H1 (cell line): ENCODE measurements around the gene ZRANB3. TPM values are rescaled to one million over a fixed set of nuclear protein-coding genes. Genes with fewer than 3 reads are reported as not detected.

ENCODE experiments used
- CTCF ChIA-PET: fragments of 300-600 bp; sonication (Branson Sonifier 250); formaldehyde crosslinking; loops from one replicate; lab custom pipeline; 2021; ENCODE audit not compliant: partially characterized antibody; lab: Charles Lee
- POLR2A ChIA-PET: fragments of 300-600 bp; sonication (Branson Sonifier 250); formaldehyde crosslinking; loops from one replicate; lab custom pipeline; 2021; ENCODE audit warnings: inconsistent platforms; ENCODE audit not compliant: partially characterized antibody; lab: Charles Lee
- DNase-seq, 2 experiments: peaks; one replicate each; pipeline versions ENCODE4 v3.0.0 to v3.0.0-alpha.2; 2010 to 2022; ENCODE audit warnings: low spot score in 2 of 2, low read depth in 1 of 2, mixed read lengths in 1 of 2
- FAIRE-seq: peaks from 2 replicates; lab custom pipeline; 2011; peaks lifted over from hg19 to GRCh38; lab: Jason Lieb, UNC
- H2AFZ ChIP-seq: 2 replicates; pipeline ENCODE4 v1.8.1; 2012; ENCODE audit warnings: low read length, inconsistent platforms
- H2AK5ac ChIP-seq: 2 replicates; pipeline ENCODE4 v1.6.1; 2013; ENCODE audit warnings: low read depth, low read length
- H2BK120ac ChIP-seq: replicated peaks from 2 replicates; pipeline ENCODE3; 2013; ENCODE audit warnings: low read depth, low read length, inconsistent platforms
- H2BK12ac ChIP-seq: 2 replicates; pipeline ENCODE4 v1.6.1; 2013; ENCODE audit warnings: low read depth, low read length
- H2BK15ac ChIP-seq: 2 replicates; pipeline ENCODE4 v1.6.1; 2013; ENCODE audit warnings: low read length
- H2BK20ac ChIP-seq: 2 replicates; pipeline ENCODE4 v1.6.1; 2013; ENCODE audit warnings: low read length
- H2BK5ac ChIP-seq: 2 replicates; pipeline ENCODE4 v1.6.1; 2013; ENCODE audit warnings: low read depth, low read length
- H3K14ac ChIP-seq: 2 replicates; pipeline ENCODE4 v1.6.1; 2013; ENCODE audit warnings: inconsistent platforms; ENCODE audit not compliant: insufficient read length
- H3K18ac ChIP-seq: 2 replicates; pipeline ENCODE4 v1.6.1; 2013; ENCODE audit warnings: low read length; ENCODE audit errors: extremely low read depth
- H3K23ac ChIP-seq: 2 replicates; pipeline ENCODE4 v1.6.1; 2013; ENCODE audit warnings: inconsistent platforms; ENCODE audit not compliant: insufficient read length
- H3K23me2 ChIP-seq: 2 replicates; pipeline ENCODE4 v1.6.1; 2013; ENCODE audit warnings: low read depth, low read length
- H3K27ac ChIP-seq: 2 replicates; pipeline ENCODE4 v1.6.1; 2011; ENCODE audit warnings: low read depth, low read length, inconsistent platforms
- H3K27me3 ChIP-seq, 4 experiments: replicated peaks in 1 of 4; 1 replicate in 1 of 4; 2 replicates in 3 of 4; pipeline versions ENCODE4 v1.6.1 to v1.8.1; 2011 to 2013; ENCODE audit warnings: low read length in 3 of 4, mild to moderate bottlenecking in 3 of 4, inconsistent platforms in 2 of 4, mixed read lengths in 2 of 4, moderate library complexity in 1 of 4; ENCODE audit not compliant: control insufficient read depth in 3 of 4, insufficient read depth in 3 of 4; ENCODE audit errors: extremely low read depth in 1 of 4
- H3K36me3 ChIP-seq, 4 experiments: 2 replicates each; pipeline versions ENCODE4 v1.6.1 to v1.8.1; 2011 to 2013; ENCODE audit warnings: mild to moderate bottlenecking in 4 of 4, low read length in 3 of 4, moderate library complexity in 2 of 4, control low read depth in 1 of 4, inconsistent platforms in 1 of 4; ENCODE audit not compliant: insufficient read depth in 4 of 4, control insufficient read depth in 2 of 4
- H3K4ac ChIP-seq: replicated peaks from 2 replicates; pipeline ENCODE3; 2013; ENCODE audit warnings: low read length, low read depth, mixed read lengths, inconsistent platforms; ENCODE audit not compliant: insufficient read length
- H3K4me1 ChIP-seq, 4 experiments: replicated peaks in 1 of 4; 1 replicate in 1 of 4; 2 replicates in 3 of 4; pipeline versions ENCODE4 v1.6.1 to v1.8.1; 2011 to 2013; ENCODE audit warnings: low read length in 3 of 4, inconsistent platforms in 2 of 4, mixed read lengths in 1 of 4; ENCODE audit not compliant: insufficient read depth in 4 of 4, control insufficient read depth in 3 of 4
- H3K4me2 ChIP-seq, 2 experiments: 2 replicates each; pipeline versions ENCODE4 v1.6.1 to v1.8.1; 2011 to 2013; ENCODE audit warnings: low read depth in 2 of 2, low read length in 2 of 2, control low read depth in 1 of 2, inconsistent platforms in 1 of 2, mild to moderate bottlenecking in 1 of 2; ENCODE audit not compliant: insufficient read depth in 1 of 2
- H3K4me3 ChIP-seq, 4 experiments: fragments of 200-600, 300-600 bp in 1 of 4; sonication (generic), shearing (Covaris generic), sonication (Bioruptor Twin) in 1 of 4; 2 replicates each; pipeline versions ENCODE4 v1.5.1 to v1.8.1; 2011 to 2016; ENCODE audit warnings: low read length in 4 of 4, low read depth in 3 of 4, control low read depth in 2 of 4, inconsistent platforms in 2 of 4, mild to moderate bottlenecking in 2 of 4, mixed read lengths in 1 of 4, moderate library complexity in 1 of 4; ENCODE audit not compliant: insufficient read depth in 2 of 4; ENCODE audit errors: extremely low read depth in 1 of 4
- H3K56ac ChIP-seq: replicated peaks from 2 replicates; pipeline ENCODE3; 2013; ENCODE audit warnings: low read depth, mild to moderate bottlenecking, mixed read lengths, low read length, inconsistent platforms; ENCODE audit not compliant: insufficient read length
- H3K79me1 ChIP-seq: 2 replicates; pipeline ENCODE4 v1.6.1; 2013; ENCODE audit warnings: low read depth, low read length, control low read depth
- H3K79me2 ChIP-seq, 2 experiments: 2 replicates each; pipeline versions ENCODE4 v1.6.1 to v1.8.1; 2012 to 2013; ENCODE audit warnings: low read length in 2 of 2, mild to moderate bottlenecking in 2 of 2, inconsistent platforms in 1 of 2; ENCODE audit not compliant: insufficient read depth in 2 of 2, control insufficient read depth in 1 of 2
- H3K9ac ChIP-seq, 4 experiments: replicated peaks in 1 of 4; 1 replicate in 1 of 4; 2 replicates in 3 of 4; pipeline versions ENCODE4 v1.6.1 to v1.8.1; 2011 to 2013; ENCODE audit warnings: low read depth in 3 of 4, low read length in 3 of 4, control low read depth in 2 of 4, mild to moderate bottlenecking in 2 of 4, moderate library complexity in 2 of 4, inconsistent platforms in 1 of 4; ENCODE audit errors: extremely low read depth in 1 of 4
- H3K9me3 ChIP-seq, 2 experiments: 2 replicates each; pipeline versions ENCODE4 v1.6.1 to v1.8.1; 2012 to 2013; ENCODE audit warnings: mild to moderate bottlenecking in 2 of 2, moderate library complexity in 2 of 2, control low read depth in 1 of 2, inconsistent platforms in 1 of 2, low read depth in 1 of 2, low read length in 1 of 2, mixed read lengths in 1 of 2; ENCODE audit not compliant: insufficient read depth in 2 of 2
- H4K20me1 ChIP-seq, 2 experiments: replicated peaks in 1 of 2; 2 replicates each; pipeline versions ENCODE3 to v1.8.1; 2011 to 2013; ENCODE audit warnings: inconsistent platforms in 2 of 2, low read length in 2 of 2, mild to moderate bottlenecking in 1 of 2; ENCODE audit not compliant: insufficient read depth in 2 of 2, control insufficient read depth in 1 of 2
- H4K5ac ChIP-seq: 2 replicates; pipeline ENCODE4 v1.6.1; 2013; ENCODE audit warnings: low read length, low read depth, mixed read lengths, inconsistent platforms; ENCODE audit not compliant: insufficient read length
- H4K8ac ChIP-seq: 2 replicates; pipeline ENCODE4 v1.8.0; 2013; ENCODE audit warnings: mild to moderate bottlenecking, moderate library complexity, low read length, inconsistent platforms; ENCODE audit not compliant: insufficient read depth; ENCODE audit errors: extremely low read depth
- H4K91ac ChIP-seq: replicated peaks from 2 replicates; pipeline ENCODE3; 2013; ENCODE audit warnings: low read length, mixed read lengths, inconsistent platforms; ENCODE audit not compliant: insufficient read length
- ATF2 ChIP-seq: IDR thresholded peaks from 2 replicates; pipeline ENCODE4 v1.6.1; 2012; ENCODE audit warnings: low read length, inconsistent platforms
- CTCF ChIP-seq, 3 experiments: IDR thresholded peaks; 1 replicate in 2 of 3; 2 replicates in 1 of 3; pipeline versions ENCODE4 v1.5.1 to v1.6.1; 2011; ENCODE audit warnings: low read length in 3 of 3, mild to moderate bottlenecking in 3 of 3, inconsistent platforms in 2 of 3, low read depth in 1 of 3, moderate library complexity in 1 of 3; ENCODE audit not compliant: insufficient read depth in 1 of 3; ENCODE audit errors: control extremely low read depth in 1 of 3
- HDAC2 ChIP-seq, 2 experiments: fragments of 300-600 bp in 1 of 2; sonication (generic) in 1 of 2; IDR thresholded peaks; 2 replicates each; pipeline ENCODE4 v1.6.1; 2011 to 2012; ENCODE audit warnings: low read depth in 2 of 2, low read length in 2 of 2, mild to moderate bottlenecking in 2 of 2, moderate library complexity in 2 of 2, borderline replicate concordance in 1 of 2, inconsistent platforms in 1 of 2
- NANOG ChIP-seq: IDR thresholded peaks from 2 replicates; pipeline ENCODE4 v1.6.1; 2011; ENCODE audit warnings: low read length, low read depth, mild to moderate bottlenecking, inconsistent platforms; ENCODE audit not compliant: insufficient read depth, poor library complexity, severe bottlenecking
- POLR2AphosphoS5 ChIP-seq: IDR thresholded peaks from 2 replicates; pipeline ENCODE4 v1.6.1; 2011; ENCODE audit warnings: low read depth, low read length
- RFX5 ChIP-seq: IDR thresholded peaks from 2 replicates; pipeline ENCODE4 v1.6.1; 2011; ENCODE audit warnings: low read depth, low read length, improper control_type of control experiment, borderline replicate concordance
- RXRA ChIP-seq: IDR thresholded peaks from 2 replicates; pipeline ENCODE4 v1.6.1; 2011; ENCODE audit warnings: low read depth, mild to moderate bottlenecking, low read length, moderate library complexity; ENCODE audit not compliant: insufficient read depth
- SP2 ChIP-seq: IDR thresholded peaks from 2 replicates; pipeline ENCODE4 v1.6.1; 2012; ENCODE audit warnings: mild to moderate bottlenecking, low read length, inconsistent platforms
- WGBS, 2 experiments: shearing (Covaris generic) in 1 of 2; methylation state at CpG; one replicate each; pipeline versions ENCODE4 v1.1.6 to v1.1.7; 2013 to 2015; ENCODE audit warnings: low lambda C conversion rate in 2 of 2, mixed read lengths in 2 of 2, inconsistent platforms in 1 of 2, low coverage in 1 of 2, missing lambda C conversion rate in 1 of 2; ENCODE audit not compliant: insufficient replicate concordance in 2 of 2, insufficient coverage in 1 of 2, insufficient read length in 1 of 2; ENCODE audit errors: extremely low coverage in 1 of 2, missing lambda C conversion rate in 1 of 2; 5-methylcytosine and 5-hydroxymethylcytosine counted together
- polyA plus RNA-seq, 7 experiments: library from polyadenylated mRNA; depleted of rRNA in 3 of 7; stranded (reverse) in 5 of 7; unstranded in 2 of 7; fragments of >200 nt in 5 of 7; fragments of 200-250 nt in 2 of 7; gene quantifications; 1 replicate in 5 of 7; 2 replicates in 1 of 7; 4 replicates in 1 of 7; pipeline versions ENCODE4 v1.2.1 to v1.2.3, GENCODE V29; 2011 to 2013; ENCODE audit warnings: missing spikeins in 2 of 7, mixed read lengths in 2 of 7
- total RNA-seq: library from RNA; stranded (reverse); fragmentation: NEBNext Ultra II Directional; extraction: Animal tissue kit (Norgen Biotek cat#: 25700); gene quantifications from 2 replicates; pipeline ENCODE4 v1.2.1, GENCODE V29; 2021

ZRANB3 gene
- total and polyA plus RNA-seq, 2 of the 8 experiments (the other 6 are each of a cell fraction or from before 2014, with no cell fraction given): 4.5 to 19.3 TPM

GRCh38 chr2:135552887-135553286, 21.9 kb upstream of the ZRANB3 start:
- WGBS, 2 experiments: 95% methylated on average over 4 of the region's 4 CpGs; no CpG with 5 or more reads in 1 of the 2 experiments
- H4K91ac ChIP-seq: no peak overlapping the region
- no peaks in the 10 kb centered on the region for H3K27me3 ChIP-seq
- no peak overlapping the region for H3K9ac ChIP-seq
- no peak overlapping the region for H3K14ac ChIP-seq
- H3K4ac ChIP-seq: no peak overlapping the region
- CTCF ChIA-PET: interaction anchor here (0.6 to 1.6 kb wide), 3 partner anchors 8 to 157 kb away, joined by 3 read pairs; no protein-coding TSS in a partner anchor
- H2AFZ ChIP-seq: no peak overlapping the region
- H2AK5ac ChIP-seq: no peak overlapping the region
- no peak overlapping the region for H3K4me3 ChIP-seq
- no peaks in the 10 kb centered on the region; the same call in 1 of the 2 replicates for H3K23me2 ChIP-seq
- no peak overlapping the region for H2BK20ac ChIP-seq
- peaks cover 3 to 4% of the 10 kb centered on the region in 2 experiments for H4K20me1 ChIP-seq
- H4K5ac ChIP-seq: no peak overlapping the region
- peaks cover 5% of the 10 kb centered on the region for H3K79me1 ChIP-seq
- H3K79me2 ChIP-seq: peaks cover 2 to 96% of the 10 kb centered on the region in 2 experiments; a peak in 3 of 4 replicates
- H4K8ac ChIP-seq: no peak overlapping the region; the same call in 1 of the 2 replicates
- no peak overlapping the region for H2BK120ac ChIP-seq
- H2BK5ac ChIP-seq: no peak overlapping the region
- POLR2A ChIA-PET: no interaction called here
- H3K9me3 ChIP-seq: no peaks in the 10 kb centered on the region
- H3K18ac ChIP-seq: no peak overlapping the region
- DNase-seq (no peak), FAIRE-seq (no peak)
- H3K4me2 ChIP-seq: no peak overlapping the region
- no peak overlapping the region for H2BK12ac ChIP-seq
- H3K23ac ChIP-seq: no peak overlapping the region
- H3K27ac ChIP-seq: no peak overlapping the region
- H3K56ac ChIP-seq: no peak overlapping the region
- H3K36me3 ChIP-seq: no peaks in the 10 kb centered on the region
- peaks cover 0 to 4% (median 1%) of the 10 kb centered on the region in 4 experiments; a peak in 2 of 7 replicates for H3K4me1 ChIP-seq
- H2BK15ac ChIP-seq: no peak overlapping the region
- TF ChIP-seq CTCF (IDR thresholded peaks at IDR 0.05; ENCODE audit: control extremely low read depth in 1 of 3, insufficient read depth in 1 of 3, low read depth in 1 of 3, low read length in 3 of 3) (no peak), POLR2AphosphoS5 (no peak), RXRA (no peak), SP2 (no peak), ATF2 (no peak), HDAC2 (IDR thresholded peaks at IDR 0.05; ENCODE audit: borderline replicate concordance in 1 of 2, low read depth in 2 of 2, low read length in 2 of 2) (no peak), RFX5 (no peak), NANOG (no peak)
